Stimulated activated CD8-positive, alpha-beta memory T cell treated with anti-CD3 and anti-CD28 coated beads, Interleukin-4, amount 100 ng/mL, for 48 hours (primary cell): ENCODE data around the gene TGM2.
A peak's percentile ranks its signal among the peaks of the same experiment; 100 is the strongest.

Source experiments
- DNase-seq: peaks from one replicate; pipeline ENCODE4 v3.0.0-alpha.2; 2020

Gene TGM2

GRCh38 chr20:38165089-38165965, at the start of gene TGM2:
Gene TGM2, minus strand, starts transcription at chr20:38165270. Its CDS starts 72 bp downstream, at chr20:38165198.
- DNase-seq, result peak; percentile 68

GRCh38 chr20:38214256-38215193, 49.5 kb upstream of the TGM2 start:
- no peak for DNase-seq

- no peak for DNase-seq
Measured at GRCh38 chr20:38213607-38213940, 48.5 kb upstream of the TGM2 start.

GRCh38 chr20:38212806-38213606, 47.9 kb upstream of the TGM2 start:
- no peak for DNase-seq

- no peak for DNase-seq
Measured at GRCh38 chr20:38211200-38212097, 46.4 kb upstream of the TGM2 start.

- no peak for DNase-seq
Measured at GRCh38 chr20:38210741-38211140, 45.7 kb upstream of the TGM2 start.

GRCh38 chr20:38209736-38210405, 44.8 kb upstream of the TGM2 start:
- no peak for DNase-seq

GRCh38 chr20:38209054-38209675, 44.1 kb upstream of the TGM2 start:
- DNase-seq, result no peak

GRCh38 chr20:38208523-38208922, 43.5 kb upstream of the TGM2 start:
- DNase-seq, result no peak

- DNase-seq, result no peak
Measured at GRCh38 chr20:38208088-38208487, 43.0 kb upstream of the TGM2 start.

GRCh38 chr20:38207621-38208020, 42.6 kb upstream of the TGM2 start:
- DNase-seq, result no peak

- no peak for DNase-seq
Measured at GRCh38 chr20:38205001-38205400, 39.9 kb upstream of the TGM2 start.

GRCh38 chr20:38203981-38204357, 38.9 kb upstream of the TGM2 start:
- no peak for DNase-seq

- DNase-seq, result no peak
Measured at GRCh38 chr20:38203337-38203980, 38.4 kb upstream of the TGM2 start.

- no peak for DNase-seq
Measured at GRCh38 chr20:38202982-38203293, 37.9 kb upstream of the TGM2 start.

GRCh38 chr20:38202153-38202981, 37.3 kb upstream of the TGM2 start:
- no peak for DNase-seq

- no peak for DNase-seq
Measured at GRCh38 chr20:38201356-38201755, 36.3 kb upstream of the TGM2 start.

- no peak for DNase-seq
Measured at GRCh38 chr20:38200646-38201045, 35.6 kb upstream of the TGM2 start.
